ENCODE measurements around the gene GOLIM4.

DNA sequence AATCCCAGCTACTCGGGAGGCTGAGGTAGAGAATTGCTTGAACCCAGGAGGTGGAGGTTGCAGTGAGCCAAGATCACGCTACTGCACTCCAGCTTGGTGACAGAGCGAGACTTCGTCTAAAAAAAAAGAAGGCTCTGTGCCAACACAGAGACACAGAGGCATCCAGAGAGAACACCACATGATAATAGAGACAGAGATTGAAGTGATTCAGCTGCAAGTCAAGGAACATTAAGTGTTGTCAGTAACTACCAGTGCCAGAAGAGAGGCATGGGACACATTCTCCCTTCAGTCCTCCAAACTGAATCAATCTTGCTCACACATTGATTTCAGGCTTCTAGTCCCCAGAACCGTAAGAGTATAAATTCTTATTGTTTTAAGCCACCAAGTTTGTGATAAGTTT is 97.5 kb downstream of the GOLIM4 start:
- no peak for TF ChIP-seq TAF1 (IDR thresholded peaks at IDR 0.05; ENCODE audit: low read depth)
- TF ChIP-seq CEBPB (IDR thresholded peaks at IDR 0.05), result no peak
- TF ChIP-seq YY1 (IDR thresholded peaks at IDR 0.05; ENCODE audit: low read depth), result no peak
- no peak for TF ChIP-seq EP300 (IDR thresholded peaks at IDR 0.05; ENCODE audit: borderline replicate concordance)
- TF ChIP-seq, protein P1, sequence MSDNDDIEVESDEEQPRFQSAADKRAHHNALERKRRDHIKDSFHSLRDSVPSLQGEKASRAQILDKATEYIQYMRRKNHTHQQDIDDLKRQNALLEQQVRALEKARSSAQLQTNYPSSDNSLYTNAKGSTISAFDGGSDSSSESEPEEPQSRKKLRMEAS (IDR thresholded peaks at IDR 0.05), result no peak
- TF ChIP-seq TEAD4 (IDR thresholded peaks at IDR 0.05), result no peak

Measured in Ishikawa (cell line).